Effector CD4-positive, alpha-beta T cell (primary cell): ENCODE results near the gene NDST4.
"Not testable (repeated sequence)": the region's sequence is repeated elsewhere in the genome, so short reads cannot be mapped to it uniquely, and the experiment has no call there.

Experiments
- DNase-seq: peaks from one replicate; pipeline ENCODE4 v3.0.0-alpha.2; 2020

NDST4 gene

DNA sequence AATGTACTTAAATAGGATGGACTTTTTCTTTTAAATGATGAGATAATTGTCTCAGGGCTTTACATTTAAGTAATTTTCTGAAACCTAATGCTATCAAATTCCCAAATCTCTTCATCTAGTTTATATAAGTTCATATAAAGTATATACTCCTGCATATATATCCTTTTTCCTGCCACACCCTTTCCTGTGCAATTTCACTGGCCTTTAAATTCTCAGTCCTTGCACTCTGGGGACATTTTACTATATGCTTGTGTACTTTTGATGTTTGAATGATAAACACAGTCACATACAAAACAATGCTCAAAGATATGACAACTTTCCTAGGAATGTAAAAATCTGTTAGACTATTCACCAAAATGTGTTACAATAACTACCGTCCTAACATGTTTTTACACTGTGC is 60.1 kb downstream of the NDST4 start:
- DNase-seq: no peak

DNA sequence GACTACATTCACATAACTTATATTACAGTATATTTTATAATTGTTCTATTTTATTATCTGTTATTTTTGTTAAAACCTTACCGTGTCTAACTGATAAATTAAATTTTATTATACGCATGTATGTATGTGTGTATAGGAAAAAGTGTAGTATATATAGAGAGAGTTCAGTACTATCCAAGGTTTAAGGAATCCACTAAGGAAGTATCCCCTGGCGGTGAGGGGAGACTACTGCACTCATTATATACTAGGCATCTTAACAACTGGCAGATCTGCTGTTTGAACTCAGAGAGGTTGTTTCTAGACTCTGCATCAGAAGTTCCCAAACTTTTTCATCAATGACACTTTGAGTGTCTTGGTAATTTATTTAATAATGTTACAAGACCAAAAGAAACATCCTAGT is 70.9 kb downstream of the NDST4 start:
- DNase-seq: no peak

DNA sequence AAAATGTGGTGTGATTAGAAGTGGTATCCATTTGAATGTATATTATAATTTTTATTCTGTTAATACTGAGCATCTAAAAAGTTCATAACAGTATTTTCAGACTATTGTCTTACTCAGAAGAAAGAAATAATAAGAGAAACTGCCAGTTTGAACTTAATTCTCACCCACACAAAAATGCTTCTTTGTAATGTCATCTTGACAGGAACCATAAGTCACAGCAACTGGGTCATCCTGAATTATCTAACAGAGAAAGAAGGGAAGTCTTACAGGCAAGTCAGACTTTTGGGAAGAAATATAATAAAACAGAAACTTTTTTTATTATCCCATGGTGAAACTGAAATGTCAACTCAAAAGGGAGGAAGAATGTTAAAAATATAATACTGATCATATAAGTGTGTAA is 83.1 kb downstream of the NDST4 start:
- no peak for DNase-seq

DNA sequence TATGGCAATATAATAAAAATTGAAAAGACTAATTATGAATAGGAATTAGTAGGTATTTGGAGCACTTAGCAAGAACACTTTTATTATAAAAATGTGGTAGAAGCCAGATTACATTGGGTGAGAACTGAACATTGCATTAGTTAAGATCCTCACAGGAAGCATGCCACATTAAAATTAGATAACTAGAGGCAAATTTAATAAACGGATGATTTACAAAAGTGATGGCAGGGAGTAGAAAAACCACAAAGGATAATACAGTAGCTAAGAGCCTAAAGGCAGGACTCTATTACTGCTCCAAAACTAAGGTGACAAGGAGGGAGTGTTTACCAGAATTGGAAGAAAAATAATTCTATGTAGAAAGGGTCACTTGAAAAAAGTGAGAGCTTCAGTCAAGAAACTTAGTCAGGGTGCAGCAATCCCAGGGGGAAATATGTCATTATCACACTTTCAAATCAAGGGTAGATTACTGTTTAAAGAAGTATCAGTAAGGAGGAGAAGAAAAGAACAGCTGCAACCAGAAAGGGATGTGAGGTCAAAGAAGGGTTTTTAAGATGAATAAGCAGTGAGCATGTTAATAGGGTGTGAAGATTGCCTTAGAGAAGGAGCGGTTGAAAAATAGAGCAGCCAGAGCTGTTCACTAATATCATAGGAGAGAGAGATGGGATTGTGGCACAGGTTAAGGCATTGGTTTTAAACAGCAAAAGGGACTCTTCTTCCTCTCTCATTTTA is 84.6 kb downstream of the NDST4 start:
- no peak for DNase-seq

DNA sequence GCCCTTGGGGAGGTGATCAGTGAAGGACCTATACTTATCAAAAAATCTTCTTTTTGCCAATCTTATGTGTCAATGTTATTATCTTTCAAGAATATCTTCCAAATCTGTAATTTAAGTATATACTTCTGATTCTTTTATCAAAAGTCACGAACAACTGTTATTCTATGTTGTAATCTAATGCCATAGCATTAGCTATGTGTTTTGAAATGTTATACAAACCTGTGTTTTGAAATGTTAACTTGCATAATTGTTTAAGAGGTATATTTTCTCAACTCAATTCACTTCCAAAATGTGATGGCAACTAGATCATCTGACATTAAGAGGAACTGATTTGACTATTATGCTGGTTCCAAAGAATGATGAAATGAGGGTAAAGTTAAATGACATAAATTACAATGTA is 113.5 kb downstream of the NDST4 start:
- DNase-seq: no peak

DNA sequence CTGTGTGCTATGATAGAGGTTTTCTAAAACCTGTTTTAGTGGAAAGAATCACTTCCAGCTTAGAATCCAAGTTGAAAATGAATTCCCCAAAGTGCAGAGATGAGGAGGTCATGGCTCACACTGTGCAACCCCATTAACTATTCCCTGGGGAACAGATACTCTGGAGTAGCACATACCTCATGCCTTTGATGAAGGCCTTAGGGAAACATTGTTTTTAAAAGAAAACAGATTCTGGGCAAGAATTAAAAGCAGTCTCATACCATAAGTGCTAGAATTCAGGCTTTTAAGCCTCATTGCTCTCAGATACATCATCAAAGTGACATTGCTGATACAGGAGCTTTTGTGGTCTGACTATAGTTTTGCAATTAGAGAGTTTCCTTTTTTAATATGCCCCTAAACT is 115.1 kb downstream of the NDST4 start:
- no peak for DNase-seq

DNA sequence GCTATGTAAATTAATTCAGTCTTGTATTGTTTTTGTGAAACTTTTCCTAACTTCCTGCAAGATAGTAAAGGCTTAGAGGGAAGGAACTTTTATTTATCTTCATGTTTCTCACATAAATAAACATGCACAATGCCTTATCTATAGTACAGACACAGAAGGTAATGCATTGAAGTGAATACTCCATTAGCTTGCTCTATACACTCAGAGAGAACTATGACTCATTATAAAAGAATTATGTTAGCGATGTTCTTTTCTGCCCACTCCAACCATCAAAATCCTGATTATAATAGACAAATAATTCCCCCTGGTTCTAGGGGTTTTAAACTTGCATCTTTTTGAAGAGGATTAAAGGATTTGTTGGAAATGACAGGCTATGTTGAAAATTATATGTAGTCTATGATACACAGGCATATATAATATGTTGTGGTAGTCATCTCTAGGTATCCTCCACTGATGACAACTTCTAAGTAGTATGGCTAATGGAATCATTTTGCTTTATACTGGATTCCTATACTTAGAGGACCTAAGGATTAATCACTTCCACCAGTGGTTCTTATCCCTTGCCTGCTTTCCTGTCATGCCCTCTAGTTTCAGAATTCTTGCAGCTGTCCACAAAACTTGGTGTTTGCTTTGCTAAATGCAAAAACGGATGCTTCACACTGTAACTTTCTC is 115.7 kb downstream of the NDST4 start:
- no peak for DNase-seq

DNA sequence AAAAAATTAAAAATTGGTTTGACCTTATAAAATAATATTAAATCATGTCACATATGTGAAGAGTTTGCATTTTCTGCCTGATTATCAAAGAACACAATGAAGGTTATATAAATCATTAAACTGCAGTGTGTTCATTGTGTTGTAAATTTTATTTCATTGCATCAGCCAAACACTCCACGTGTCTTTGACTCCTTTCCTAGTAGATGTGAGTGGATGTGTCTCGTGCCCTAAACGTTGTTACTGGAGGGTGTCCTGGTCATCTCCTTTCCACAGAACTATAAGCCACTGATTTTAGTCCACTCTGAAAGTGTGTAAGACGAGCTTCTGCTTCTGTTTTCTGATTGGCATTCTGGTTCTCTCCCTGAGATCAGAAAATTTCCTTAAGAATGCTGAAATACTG is 127.3 kb downstream of the NDST4 start:
- DNase-seq: no peak

DNA sequence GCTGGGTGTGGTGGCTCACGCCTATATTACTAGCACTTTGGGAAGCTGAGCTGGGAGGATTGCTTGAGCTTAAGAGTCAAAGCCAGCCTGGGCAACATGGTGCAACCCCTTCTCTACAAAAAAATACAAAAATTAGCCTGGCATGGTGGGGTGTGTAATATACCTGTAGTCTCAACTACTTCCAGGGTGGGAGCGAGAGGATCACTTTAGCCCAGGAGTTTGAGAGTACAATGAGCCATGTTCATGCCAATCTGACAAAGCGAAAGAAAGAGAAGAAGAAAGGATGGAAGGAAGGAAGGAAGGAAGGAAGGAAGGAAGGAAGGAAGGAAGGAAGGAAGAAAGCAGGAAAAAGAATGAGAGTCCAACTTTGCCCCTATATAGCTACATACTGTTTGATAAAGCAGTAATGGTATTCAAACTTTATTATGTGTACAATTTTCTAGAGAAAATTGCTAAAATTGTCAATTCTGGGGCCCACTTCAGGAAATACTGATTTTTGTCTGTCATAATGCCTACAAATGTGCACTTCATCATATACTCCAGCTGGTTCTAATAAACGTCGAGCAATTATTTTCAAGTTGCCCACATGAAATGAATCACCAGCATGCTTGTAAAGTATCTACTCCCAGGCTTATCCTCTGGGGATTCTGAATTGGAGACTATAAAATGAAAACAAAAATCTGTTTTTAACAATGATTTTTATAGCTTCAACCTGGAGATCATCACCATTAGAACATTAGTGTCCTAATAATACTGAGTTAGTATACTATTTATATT is 132.3 kb downstream of the NDST4 start:
- no peak for DNase-seq

DNA sequence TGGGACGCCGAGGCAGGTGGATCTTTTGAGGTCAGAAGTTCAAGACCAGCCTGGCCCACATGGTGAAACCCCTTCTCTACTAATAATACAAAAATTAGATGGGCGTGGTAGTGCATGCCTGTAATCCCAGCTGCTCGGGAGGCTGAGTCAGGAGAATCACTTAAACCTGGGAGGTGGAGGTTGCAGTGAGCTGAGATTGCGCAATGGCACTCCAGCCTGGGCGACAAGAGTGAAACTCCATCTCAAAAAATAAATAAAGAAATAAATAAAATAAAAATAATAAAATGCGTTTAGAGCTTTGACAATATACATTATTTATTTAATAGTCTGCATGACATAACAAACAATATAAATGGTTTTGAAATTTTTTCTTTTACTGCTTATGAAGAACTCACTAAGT is 133.0 kb downstream of the NDST4 start:
- not testable (repeated sequence) for DNase-seq

DNA sequence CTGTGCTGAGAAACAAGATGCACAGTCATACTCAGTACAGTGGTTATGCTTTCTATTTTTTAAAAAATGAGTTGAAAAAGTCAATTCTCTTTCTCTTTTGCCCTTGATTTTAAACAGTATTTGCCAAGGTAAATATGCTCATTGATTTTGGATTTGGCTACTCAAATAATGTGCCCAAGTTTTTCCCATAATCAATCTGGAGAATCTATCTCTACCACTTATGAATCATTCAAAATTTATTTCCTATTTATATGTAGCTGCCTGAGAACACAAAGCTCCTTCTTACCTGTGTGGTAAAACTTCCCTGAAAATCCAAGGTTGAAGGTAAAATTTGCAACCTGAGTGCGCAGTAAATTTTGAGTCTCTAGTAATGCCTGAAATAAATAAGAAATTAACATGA is 136.5 kb downstream of the NDST4 start:
- no peak for DNase-seq

DNA sequence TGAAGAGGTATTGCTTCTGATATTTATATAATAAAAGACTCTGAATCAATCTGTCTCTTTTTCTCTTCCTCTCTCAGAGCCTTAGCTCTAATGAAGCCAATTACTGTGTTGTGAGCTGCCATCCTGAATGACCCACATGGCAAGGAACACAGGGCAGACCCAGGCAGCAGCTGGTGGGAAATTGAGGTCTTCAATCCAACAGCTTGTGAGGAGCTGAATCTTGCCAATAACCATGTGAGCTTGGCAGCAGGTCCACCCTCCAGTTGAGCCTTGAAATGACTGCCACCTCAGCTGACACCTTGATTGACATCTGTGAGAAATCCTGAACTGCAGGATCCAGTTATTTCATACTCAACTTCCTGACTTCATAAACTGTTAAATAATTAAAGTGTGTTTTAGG is 149.4 kb downstream of the NDST4 start:
- DNase-seq: no peak

DNA sequence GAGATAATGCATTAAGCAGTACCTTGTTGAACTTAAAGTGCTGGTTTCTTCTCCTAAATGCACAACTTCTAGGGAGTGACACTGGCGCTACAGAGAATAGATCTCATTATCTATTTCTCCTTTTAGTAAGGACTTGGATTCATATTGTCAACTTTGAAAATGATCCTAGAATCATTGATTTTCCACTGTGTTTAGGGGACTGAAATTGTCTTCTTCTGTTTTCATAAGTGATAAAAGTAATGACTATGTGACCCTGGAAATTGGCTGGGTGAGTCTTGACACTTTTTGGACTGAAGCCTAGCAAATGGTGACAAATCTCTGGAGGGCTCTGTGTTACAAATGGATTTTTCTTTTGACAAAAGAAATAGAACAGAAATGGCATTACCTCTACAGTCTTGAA is 167.8 kb downstream of the NDST4 start:
- no peak for DNase-seq

DNA sequence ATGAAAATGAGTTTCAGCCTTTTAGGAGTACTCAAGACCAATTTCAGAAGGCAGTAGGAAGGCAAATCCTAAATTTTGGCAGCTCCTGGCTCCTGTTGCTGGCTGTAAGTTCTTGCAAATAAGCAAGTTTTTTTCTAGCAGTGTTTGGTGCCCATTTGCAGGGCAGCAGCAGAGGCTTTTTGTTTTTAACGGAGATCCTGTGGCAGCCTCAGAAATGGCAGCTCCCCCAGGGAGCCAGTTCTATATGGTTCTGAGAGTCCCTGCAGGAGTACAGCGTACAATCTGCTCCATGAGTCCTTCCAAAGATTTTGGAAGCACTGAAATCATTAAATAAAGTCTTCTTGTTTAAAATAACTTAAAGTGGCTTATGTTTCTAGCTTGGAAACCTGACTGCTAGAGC is 171.9 kb downstream of the NDST4 start:
- no peak for DNase-seq

DNA sequence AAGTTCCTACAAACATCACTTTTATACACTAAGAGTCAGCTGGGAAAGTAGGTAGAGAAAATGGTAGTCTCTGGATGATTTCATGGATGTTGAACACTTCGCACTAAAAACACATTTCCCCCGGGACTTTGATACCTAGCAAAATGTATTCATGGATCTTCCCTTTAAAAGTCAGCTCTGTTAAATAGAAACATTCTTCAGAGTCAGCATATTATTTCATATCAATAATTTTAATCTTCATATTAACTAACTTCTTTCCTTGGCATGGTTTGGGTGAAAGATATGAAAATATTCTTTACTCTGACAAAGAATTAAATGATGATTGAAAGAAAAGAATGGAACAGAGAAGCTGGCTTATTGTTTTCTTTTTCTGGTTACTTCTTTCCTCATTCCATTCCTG is 185.5 kb downstream of the NDST4 start:
- DNase-seq: no peak

DNA sequence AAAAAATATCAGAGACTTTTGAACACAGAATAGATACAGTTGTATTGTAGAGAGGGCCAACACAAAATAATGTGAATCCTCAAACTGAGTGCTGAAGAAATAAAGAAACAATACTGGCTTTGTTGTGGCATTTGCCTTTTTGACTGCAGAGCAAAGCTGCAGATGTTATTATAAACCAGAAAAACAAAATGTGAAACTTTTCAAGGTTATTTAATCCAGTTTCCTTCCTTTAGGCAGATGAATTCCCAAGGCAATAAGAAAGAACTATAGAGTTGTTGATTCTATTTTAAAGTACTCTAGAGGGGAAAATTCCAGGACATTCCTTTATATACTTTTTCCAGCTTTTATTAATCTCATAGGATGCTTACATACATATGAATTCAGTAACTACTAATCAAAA is 186.8 kb downstream of the NDST4 start:
- DNase-seq: no peak

DNA sequence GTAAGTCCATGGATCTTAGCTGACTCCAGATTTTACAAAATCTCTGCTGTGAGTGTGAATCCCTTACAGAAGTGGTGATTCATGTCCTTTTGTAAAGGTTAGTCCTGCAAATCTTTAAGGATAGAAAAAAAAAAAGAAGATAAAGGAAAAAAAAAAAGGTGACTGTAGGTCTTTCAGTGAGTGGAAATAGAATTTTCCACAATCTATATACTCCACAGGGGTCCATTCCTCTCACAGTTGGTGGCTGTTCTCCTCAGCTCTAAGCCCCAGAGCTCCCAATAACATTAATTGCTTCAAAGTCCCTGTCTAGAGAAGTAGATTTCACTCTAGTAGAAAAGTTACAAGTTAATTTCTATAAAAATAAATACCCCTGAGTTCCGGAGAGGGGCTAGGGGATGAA is 189.1 kb downstream of the NDST4 start:
- DNase-seq: no peak

DNA sequence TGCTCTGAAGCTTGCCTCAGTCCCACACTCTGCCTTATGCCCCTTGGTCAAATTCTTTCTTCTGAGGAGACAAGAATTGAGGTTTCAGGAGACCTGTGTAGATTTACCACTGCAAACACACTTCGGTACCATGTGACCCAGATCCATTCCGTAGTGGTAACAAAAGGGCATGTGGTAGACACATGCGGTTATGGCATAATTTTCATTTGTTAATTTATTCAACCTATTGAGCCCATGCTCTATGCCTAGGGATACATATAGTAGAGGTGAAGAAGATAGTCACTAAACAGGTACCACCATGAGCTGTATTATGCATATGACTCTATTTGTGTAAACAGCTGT is 190.9 kb downstream of the NDST4 start:
- no peak for DNase-seq

DNA sequence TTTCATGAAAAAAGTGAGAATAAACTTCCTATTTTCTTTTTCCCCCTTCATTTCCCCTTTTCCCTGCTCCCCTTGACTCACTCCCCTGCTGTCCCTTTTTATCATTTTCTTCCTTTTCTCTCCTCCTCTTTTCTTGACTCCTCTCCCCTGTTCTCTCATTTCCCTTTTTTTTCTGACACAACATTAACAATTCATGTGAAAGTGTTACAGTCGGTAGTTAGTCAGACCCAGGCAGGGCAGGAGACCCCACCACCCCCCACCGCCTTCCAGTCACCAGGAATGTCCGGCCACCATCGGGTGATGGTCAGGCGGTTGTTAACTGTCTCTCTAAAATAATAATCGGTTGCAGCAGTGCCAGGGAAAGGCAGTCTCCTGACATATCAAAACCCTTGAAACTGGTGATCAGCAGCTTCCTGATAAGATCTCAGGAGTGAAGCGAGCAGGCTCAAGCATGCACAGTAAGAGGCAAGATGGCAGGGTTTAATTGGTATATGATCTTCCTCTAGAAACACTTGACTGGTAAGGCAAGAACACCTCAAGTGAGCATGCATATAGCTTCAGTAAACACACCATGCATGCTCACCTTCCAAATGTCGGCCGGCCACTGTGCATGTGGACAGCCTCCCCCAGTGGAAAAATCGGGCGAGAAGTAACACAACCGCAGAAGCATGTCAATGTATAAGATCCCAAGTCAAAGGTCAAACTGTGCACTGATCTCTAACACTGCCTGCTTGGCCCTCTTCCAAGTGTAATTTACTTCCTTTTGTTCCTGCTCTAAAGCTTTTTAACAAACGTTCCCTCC is 191.4 kb downstream of the NDST4 start:
- DNase-seq: no peak

DNA sequence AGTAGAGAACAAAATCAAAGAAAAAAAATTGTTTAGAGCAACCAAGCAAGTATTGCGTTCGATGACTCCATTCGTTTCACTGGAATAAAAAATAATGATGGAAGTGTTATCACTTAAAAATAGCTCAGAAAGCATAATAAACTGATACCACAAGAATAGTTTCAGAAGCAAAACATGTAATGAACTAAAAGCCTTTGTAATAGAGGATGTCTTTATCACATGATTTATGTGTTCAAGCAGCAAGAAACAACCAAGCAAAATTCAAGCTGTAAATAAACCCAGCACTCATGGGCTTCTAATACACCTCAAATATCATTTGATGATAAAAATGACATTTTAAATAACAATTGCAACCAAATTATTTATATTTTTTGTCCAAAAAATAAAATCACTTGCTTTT is 192.2 kb downstream of the NDST4 start:
- no peak for DNase-seq

DNA sequence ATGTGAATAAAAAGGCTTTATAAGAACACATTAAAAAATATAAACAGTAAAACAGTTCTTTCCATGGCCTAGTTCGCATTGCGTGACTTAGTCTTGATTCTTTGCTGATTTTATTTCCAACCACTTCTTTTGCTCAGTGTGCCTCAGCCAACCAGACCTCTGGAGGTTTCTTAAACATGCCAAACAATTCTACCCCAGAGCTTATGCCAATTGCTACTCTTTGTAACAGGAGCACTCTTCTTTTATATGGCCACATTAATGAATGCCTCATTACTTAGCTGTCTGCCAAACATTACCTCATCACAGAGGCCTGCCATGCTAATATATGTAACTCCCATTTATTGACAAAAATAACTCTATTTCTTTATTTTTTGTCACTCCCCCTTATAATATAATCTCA is 202.3 kb downstream of the NDST4 start:
- no peak for DNase-seq

DNA sequence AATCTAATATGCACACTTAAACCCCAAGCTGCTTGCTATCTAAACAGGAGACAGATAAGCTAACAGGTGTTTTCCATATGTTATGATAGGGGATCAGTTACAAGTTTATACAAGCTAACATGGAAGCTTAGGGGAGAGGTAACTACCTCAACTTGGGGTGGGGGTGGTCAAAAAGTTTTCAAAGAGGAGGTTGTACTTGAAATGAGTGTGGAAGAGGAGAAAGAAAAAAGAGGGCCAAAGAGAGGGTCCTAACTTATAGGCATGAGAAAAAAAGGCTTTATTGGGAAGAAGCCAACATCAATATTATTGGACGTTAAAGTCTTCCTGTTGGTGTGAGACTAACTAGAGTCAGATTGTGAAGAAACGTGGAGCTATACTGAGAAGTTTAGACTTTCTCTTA is 205.9 kb downstream of the NDST4 start:
- DNase-seq: no peak

DNA sequence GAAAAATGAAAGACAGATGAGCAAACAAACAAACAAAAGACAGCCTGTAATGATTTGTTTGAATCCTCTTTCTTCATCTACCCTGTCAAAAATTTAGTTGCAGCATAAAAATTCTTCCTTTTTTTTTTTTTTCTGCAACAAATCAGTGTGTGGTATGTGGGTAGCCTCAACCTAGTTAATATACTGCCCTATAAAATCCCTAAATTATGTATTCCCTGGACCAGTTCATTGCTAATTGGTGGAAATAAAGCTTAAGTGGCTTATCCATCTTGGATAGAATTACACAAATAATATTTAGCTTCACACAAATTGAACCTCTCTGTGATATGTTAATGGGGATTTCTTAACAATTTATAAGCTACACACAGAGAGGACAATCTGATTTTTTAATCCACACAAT is 208.4 kb downstream of the NDST4 start:
- DNase-seq: no peak
